ENCODE data around the gene EFCAB7.
A peak's percentile ranks its signal among the peaks of the same experiment; 100 is the strongest.

The EFCAB7 gene, protein sequence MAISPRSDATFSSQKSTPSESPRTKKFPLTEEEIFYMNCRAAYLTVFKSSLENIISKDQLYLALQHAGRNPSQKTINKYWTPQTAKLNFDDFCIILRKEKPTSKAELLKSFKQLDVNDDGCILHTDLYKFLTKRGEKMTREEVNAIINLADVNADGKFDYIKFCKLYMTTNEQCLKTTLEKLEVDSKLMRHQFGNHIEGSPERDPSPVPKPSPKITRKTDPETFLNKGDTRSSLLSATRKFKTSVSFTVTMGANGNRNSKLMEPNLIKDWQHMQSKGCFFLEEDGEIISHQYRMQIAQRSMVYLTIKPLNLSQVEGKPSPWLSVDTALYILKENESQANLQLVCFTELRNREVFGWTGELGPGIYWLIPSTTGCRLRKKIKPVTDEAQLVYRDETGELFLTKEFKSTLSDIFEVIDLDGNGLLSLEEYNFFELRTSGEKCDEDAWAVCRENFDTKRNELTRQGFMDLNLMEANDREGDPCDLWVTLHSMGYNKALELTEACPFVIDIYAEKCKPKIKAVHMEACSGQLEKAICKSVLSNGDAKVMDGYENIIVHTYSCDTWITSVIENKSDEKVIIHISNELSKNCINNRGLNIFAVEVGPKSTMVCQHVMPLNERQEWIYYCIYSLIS

DNA sequence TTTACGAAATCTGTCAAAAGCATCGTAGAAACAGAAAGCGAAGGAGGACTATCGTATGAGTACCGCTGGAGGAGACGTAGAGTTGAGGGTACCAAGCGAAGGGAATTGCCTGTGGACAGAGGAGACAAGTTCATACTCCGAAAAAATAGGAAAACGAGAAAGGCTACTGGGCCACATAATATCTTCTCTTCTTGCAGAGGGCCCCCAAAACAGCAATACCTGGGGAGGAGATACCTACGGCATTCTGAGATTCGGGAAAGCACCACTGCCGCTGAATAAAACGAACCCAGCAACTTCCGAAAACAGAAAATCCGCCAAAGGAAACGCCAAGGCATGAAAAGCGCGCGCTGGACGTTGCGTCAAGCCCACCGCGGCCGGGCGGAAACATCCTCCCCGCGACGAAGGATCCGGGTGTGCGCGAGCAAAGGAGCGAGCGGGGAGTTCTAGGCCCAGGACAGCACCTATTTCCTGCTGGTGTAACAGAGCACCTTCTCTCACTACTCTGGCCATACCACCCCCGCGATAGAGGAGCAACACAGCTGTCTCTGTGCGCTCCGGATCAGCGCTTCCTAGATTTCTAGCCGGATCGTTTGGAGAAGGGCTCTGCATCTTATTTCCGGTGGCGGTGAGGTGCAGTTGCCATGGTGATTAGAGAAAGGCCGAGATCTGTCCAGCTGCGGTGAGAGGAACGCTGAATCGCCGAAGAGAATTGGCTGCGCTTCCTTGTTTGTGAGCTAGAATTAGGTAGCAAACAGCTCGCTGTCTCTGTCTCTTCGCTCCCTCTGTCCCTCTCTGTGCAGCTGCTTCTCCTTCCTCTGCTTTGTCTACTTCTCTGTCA, at the start of gene EFCAB7, which contains the start of gene ITGB3BP:
EFCAB7 (plus strand) TSS at position 635 of the 838 bp plus-strand sequence. CDS start 2,048 bp downstream, outside the sequence.
ITGB3BP (minus strand) TSS at position 335 of the 838 bp plus-strand sequence; CDS start at position 243, 92 bp downstream.
- peak; percentile 63 for DNase-seq (ENCODE audit: extremely low spot score, insufficient read length, low read depth)
- FAIRE-seq, result peak; percentile 84

DNA sequence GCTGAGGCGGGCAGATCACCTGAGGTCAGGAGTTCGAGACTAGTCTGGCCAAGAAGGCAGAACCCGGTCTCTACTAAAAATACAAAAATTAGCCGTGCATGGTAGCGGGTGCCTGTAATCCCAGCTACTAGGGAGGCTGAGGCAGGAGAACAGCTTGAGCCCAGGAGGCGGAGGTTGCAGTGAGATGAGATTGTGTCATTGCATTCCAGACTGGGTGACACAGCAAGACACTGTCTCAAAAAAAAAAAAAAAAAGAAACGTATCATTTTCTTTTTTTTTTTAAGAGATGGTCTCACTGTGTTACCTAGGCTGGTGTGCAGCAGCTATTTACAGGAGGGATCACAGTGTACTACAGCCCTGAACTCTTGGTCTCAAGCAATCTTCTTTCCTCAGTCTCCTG, 47.6 kb upstream of the EFCAB7 start:
- no peak for FAIRE-seq
- no peak for DNase-seq (ENCODE audit: extremely low spot score, insufficient read length, low read depth)

DNA sequence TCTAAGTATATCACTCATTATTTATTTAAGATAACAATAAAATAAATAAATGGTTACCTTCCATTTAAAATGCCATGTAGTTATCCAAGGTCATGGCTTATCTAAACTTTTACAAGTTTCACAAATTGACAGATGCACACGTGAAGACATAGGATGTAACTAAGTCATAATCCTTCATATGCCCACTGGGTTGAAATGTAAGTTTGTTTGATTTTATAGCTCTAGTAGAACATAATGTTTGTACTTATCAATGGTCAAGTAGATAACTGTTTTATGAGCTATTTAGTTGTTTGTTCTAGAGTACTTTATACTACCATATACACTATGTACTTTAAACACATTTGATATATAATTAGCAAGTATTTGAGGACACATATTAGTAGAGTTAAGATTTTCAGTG, 43.3 kb upstream of the EFCAB7 start:
- FAIRE-seq, result no peak
- no peak for DNase-seq (ENCODE audit: extremely low spot score, insufficient read length, low read depth)

DNA sequence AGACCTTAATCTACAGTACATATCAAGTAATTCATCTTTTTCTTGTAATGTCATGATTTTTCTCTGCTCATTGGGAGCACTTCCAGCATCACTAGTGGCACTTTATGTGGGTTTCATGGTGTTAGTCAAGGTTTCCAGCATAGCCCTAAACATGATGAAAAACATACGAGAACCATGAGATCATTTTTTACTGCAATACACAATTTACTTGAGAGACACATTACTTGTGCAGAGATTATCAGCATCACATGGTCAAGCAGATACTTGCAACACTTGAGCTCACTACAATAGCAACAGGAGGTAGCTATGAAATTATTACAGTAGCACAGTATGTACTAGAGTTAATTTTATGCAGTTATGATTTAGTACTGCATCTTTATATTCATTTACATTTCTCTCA, 36.7 kb upstream of the EFCAB7 start:
- DNase-seq (ENCODE audit: extremely low spot score, insufficient read length, low read depth) (no peak), FAIRE-seq (peak; percentile 64)

DNA sequence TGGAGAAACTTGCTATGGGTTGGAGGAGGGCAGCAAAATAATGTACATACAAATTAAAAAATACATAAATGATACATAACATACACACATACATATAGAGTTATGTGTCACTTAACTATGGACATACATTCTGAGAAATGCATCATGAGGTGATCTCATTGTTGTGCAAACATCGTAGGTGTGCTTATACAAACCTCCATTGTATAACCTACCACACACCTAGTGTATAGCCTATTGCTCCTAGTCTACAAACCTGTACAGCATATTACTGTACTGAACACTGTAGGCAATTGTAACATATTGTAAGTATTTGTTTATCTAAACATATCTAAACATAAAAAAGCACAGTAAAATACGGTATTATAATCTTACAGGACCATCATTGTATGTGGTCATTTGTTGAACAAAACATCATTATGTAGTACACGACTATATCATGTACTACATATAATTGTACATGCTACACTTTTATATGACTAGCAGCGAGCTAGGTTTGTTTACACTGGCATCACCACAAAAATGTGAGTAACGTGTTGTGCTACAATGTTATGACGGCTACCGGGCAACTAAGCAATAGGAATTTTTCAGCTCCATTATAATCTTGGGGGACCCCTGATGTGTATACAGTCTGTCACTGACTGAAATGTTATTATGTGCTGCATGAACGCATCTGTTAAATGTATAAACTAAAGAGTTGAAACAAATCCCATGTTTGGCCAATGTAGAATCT, 35.8 kb upstream of the EFCAB7 start:
- DNase-seq (ENCODE audit: extremely low spot score, insufficient read length, low read depth), result no peak
- no peak for FAIRE-seq

DNA sequence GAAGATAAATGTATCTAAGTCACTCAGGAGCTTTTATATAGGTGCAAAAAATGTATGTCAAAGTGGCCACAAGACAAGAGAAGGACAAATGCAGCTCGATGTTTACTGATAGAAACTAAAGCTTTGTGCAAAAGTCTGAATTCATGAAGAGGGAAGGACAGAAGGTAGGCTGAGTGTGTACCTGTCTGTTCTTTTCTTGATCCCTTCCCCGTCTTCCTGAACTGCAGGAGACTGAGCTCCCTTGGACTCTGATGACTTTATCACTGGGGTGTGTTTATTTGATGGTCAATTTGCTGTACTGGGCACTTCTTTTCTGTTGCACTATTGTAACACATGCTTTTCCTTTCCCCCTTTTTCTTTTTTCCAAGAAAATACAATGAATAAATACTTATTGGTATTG, 25.7 kb upstream of the EFCAB7 start:
- FAIRE-seq, result no peak

DNA sequence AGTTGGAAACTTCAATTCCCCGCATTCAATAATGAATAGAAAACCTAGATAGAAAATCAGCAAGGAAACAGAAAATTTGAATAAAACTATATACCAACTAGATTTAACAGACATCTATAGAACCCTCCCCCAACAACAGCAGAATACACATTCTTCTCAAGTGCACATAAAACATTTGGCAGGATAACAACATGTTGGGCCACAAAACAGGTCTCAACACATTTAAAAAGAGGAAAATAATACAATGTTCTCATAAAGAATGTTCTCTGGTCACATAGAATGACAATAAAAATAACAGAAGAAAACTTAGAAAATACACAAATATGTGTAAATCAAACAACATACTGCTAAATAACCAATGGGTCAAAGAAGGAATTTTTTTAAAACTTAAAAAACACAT, 25.2 kb upstream of the EFCAB7 start:
- DNase-seq (ENCODE audit: extremely low spot score, insufficient read length, low read depth) (no peak), FAIRE-seq (no peak)

More for the DNA sequence above, 25.7 kb upstream of the EFCAB7 start:
- no peak for DNase-seq (ENCODE audit: extremely low spot score, insufficient read length, low read depth)

DNA sequence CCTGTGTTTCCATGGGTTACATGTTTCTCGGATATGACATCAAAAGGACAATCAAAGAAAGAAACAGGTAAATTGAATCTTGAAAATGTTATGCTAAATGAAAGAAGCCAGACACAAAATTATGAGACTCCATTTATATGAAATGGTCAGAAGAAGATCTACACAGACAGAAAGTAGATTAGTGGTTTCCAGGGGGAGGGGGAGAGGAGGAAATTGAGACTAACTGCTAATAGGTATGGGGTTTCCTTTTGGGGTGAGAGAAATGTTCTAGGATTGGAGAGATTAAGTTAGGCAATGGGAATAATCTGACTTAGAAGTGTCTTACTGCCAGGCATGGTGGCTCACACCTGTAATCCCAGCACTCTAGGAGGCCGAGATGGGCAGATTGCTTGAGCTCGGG, 22.1 kb upstream of the EFCAB7 start:
- FAIRE-seq (no peak), DNase-seq (ENCODE audit: extremely low spot score, insufficient read length, low read depth) (no peak)

DNA sequence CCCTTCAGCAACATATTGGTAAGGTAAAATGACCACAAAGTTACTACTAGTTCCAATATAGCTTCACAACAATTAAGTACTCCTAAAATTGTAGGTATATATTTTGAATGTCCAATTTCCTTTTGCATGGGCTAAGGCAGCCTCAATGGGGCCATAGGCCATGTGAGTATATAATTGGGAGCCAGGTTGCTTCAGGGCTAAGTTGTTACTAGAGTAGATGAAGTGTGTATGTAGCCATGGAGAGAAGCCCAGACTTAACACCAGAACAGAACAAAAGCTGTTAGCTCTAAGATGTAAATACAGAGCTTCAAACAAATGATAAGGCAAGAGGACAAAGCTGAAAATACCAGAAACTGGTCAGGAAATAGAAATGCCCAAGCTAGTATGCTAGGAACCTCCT, 16.5 kb upstream of the EFCAB7 start:
- FAIRE-seq, result no peak
- no peak for DNase-seq (ENCODE audit: extremely low spot score, insufficient read length, low read depth)

DNA sequence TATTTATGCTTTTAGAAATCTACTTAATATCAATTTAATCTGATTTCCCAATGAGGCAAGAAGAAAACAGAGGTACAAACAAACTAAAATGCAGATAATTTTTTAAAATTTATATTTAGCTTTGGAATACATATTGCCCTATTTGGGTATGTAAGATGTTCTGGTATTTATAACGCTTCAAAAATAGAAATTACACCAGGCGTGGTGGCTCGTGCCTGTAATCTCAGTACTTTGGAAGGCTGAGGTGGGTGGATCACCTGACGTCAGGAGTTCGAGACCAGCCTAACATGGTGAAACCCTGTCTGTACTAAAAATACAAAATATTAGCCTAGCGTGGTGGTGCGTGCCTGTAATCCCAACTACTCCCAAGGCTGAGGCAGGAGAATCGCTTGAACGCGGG, 13.6 kb upstream of the EFCAB7 start:
- DNase-seq (ENCODE audit: extremely low spot score, insufficient read length, low read depth) (no peak), FAIRE-seq (no peak)

DNA sequence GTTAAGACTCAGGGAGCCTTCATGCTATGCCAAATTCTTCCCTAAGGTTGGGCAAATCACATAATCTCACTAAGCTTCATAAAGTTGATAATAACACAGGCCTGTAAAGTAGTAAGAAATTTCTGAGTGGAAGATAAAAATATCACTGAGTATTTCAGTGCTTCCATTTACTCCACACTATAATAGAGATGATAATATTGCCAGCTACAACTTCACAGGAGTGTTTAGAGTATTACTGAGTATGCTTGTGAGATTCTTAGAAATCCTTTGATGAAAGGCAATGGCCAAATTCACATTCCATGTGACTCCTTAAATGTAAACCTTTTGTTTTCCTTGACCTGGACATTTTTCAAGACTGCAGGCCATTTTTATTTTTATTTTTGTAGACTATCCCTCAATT, 10.7 kb upstream of the EFCAB7 start:
- FAIRE-seq (peak; percentile 50), DNase-seq (ENCODE audit: extremely low spot score, insufficient read length, low read depth) (no peak)

DNA sequence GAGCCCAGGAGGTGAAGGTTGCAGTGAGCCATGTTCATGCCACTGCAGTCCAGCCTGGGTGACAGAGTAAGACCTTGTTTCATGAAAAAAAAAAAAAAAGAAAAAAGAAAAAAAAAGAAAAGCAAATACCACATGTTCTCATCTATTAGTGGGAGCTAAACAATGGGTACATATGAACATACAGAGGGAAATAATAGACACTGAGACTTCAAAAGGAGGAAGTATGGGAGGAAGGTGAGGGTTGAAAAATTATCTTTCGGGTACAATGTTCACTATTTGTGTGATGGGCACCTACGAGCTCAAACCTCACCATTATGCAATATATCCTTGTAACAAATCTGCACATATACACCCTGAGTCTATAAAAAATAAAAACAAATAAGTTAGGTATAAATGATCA, 6.7 kb upstream of the EFCAB7 start:
- no peak for DNase-seq (ENCODE audit: extremely low spot score, insufficient read length, low read depth)
- no peak for FAIRE-seq

DNA sequence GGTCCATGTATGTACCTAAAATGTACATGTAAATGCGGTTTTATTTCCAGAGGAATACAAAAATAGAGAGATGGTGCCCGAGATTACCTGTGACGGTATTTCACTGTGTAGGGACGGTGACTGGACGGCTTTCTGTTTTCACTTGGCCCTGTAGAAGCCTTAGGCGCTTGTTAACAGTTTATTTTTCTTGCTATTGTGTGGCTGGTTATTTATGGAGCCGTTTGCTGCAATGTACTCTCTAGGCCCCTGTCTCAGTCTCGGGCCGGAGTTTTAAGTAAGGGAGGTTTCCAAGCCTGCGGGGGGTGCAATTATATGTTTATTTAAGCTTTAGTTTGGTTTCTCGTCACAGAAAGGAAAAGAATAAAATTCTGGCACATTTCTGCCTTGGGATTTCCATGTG, 413 bp downstream of the EFCAB7 start:
- no peak for DNase-seq (ENCODE audit: extremely low spot score, insufficient read length, low read depth)
- FAIRE-seq, result no peak

DNA sequence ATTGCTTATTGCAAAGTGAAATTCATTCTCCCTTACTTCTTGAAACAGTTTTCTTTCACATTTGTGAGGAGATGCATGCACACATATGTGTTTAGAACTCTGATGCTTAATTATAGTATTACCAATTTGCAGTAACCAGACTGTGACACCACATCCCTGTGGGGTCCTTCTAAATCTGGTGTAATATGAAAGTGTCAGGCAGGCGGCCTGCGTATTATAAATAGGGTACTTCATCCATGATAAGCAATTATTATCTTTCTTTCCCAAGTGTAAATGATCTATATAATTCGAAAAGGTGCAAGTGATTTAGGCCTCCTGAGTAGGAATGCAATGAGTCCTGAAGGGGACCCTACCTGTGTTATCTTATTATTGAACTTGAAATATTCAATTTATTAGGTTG, 876 bp downstream of the EFCAB7 start:
- no peak for FAIRE-seq
- no peak for DNase-seq (ENCODE audit: extremely low spot score, insufficient read length, low read depth)

DNA sequence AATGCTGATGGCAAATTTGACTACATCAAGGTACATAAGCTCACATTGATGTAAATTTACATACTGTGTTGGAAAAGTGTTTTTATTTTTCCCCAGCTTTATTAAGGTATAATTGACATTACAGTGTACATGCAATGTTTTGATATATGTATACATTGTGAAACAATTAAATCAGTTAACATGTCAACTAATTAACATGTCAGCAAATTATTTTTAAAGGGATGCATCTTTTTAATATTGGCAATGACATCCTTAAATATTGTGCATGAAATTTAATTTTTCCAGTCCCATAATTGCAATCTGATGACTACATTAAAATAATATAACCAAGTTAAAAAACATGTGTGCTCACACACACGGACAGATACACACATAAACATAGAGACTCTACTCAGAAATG, 9.4 kb downstream of the EFCAB7 start:
- no peak for FAIRE-seq
- DNase-seq (ENCODE audit: extremely low spot score, insufficient read length, low read depth), result no peak

DNA sequence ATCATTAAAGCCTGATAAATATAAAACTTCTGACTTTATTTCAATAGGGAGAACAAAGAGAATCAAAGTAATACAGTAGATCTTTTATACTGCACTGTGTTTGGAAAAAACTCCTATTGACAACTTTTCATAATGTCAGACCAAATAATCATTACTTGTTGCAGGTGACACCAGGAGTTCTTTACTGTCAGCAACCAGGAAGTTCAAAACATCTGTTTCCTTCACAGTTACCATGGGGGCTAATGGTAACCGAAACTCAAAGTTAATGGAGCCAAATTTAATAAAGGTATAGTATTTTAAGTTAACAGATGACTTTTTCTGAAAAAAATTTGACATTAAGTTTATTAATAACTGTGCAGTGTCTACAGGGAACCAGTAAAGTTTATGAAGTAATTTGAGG, 10.6 kb downstream of the EFCAB7 start:
- FAIRE-seq, result no peak
- DNase-seq (ENCODE audit: extremely low spot score, insufficient read length, low read depth), result no peak

DNA sequence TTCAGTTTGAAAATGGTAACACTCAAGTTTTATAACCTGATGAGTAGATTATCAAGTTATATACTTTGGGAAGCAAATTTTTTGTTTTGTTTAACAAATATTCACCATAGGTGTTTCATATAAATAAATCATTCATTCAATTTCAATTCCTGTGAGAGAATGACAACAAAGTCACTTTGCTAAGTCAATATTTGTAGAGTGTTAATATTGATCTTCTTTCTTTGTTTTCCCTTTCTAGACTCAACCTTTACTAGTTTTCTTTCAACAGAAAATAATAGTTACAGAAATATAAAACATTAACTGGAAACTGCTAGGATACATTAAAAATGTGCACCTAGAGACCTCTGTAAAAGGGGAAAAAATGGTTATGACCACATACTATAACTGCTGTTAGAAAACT, 11.1 kb downstream of the EFCAB7 start:
- DNase-seq (ENCODE audit: extremely low spot score, insufficient read length, low read depth), result no peak
- FAIRE-seq, result no peak

DNA sequence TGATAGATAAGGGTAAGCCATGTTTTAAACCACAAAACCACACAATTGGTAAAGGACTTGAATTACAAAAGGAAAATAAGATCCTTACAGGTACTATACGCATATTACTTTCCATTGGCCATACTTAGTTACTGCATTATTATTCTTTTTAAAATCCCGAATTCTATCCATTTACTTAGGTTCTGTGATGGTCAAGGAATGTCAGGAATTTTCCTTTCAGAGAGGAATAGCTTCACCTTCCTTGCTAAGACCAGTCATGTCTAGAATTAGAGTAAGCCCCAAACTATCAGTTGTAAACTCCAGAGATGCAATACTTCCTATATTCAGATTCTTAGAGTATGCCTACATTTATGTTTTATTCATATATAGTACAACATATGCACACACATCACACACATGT, 13.7 kb downstream of the EFCAB7 start:
- DNase-seq (ENCODE audit: extremely low spot score, insufficient read length, low read depth), result no peak
- no peak for FAIRE-seq

DNA sequence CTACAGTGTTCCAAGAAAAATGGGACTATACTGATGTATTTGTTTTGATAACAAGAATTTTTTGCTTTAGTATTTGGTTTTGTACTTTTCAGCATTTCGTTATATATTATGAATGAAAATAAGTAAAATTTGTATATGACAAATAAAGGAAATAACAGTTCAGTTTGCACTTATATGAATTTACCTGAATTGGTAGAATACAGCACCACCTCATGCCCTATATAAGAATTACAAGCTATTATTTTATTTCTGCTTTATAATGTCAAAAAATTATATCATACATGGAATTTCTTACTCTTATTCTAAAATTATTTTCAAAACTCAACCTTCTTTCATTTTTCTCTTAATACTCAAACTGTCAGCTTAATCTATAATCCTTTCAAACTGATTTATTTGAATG, 14.6 kb downstream of the EFCAB7 start:
- DNase-seq (ENCODE audit: extremely low spot score, insufficient read length, low read depth) (no peak), FAIRE-seq (no peak)

DNA sequence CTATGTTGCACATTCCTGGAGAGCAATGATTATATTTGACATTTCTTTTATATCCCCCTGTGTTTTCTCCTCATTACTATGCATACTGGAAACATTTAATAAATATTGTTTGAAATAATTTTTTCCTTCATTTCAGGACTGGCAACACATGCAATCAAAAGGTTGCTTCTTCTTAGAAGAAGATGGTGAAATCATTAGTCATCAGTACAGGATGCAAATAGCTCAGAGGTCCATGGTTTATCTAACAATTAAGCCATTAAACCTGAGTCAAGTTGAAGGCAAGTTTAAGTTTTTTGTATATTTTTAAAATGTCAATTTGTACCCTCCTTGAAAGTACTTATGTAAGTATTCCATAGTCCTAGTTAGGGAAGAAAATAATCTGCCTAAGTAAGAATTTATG, 22.5 kb downstream of the EFCAB7 start:
- no peak for DNase-seq (ENCODE audit: extremely low spot score, insufficient read length, low read depth)

More for the DNA sequence above, 22.5 kb downstream of the EFCAB7 start:
- no peak for FAIRE-seq

All from GM18507 (cell line).